H1 (cell line): Measurements from ENCODE around the gene GPC6. TPM values are rescaled to one million over a fixed set of nuclear protein-coding genes. Genes with fewer than 3 reads are reported as not detected.

ENCODE experiments used
- CTCF ChIA-PET: fragments of 300-600 bp; sonication (Branson Sonifier 250); formaldehyde crosslinking; loops from one replicate; lab custom pipeline; 2021; ENCODE audit not compliant: partially characterized antibody; lab: Charles Lee
- POLR2A ChIA-PET: fragments of 300-600 bp; sonication (Branson Sonifier 250); formaldehyde crosslinking; loops from one replicate; lab custom pipeline; 2021; ENCODE audit warnings: inconsistent platforms; ENCODE audit not compliant: partially characterized antibody; lab: Charles Lee
- DNase-seq, 2 experiments: peaks; one replicate each; pipeline versions ENCODE4 v3.0.0 to v3.0.0-alpha.2; 2010 to 2022; ENCODE audit warnings: low spot score in 2 of 2, low read depth in 1 of 2, mixed read lengths in 1 of 2
- FAIRE-seq: peaks from 2 replicates; lab custom pipeline; 2011; peaks lifted over from hg19 to GRCh38; lab: Jason Lieb, UNC
- H2AFZ ChIP-seq: 2 replicates; pipeline ENCODE4 v1.8.1; 2012; ENCODE audit warnings: low read length, inconsistent platforms
- H2AK5ac ChIP-seq: 2 replicates; pipeline ENCODE4 v1.6.1; 2013; ENCODE audit warnings: low read depth, low read length
- H2BK120ac ChIP-seq: replicated peaks from 2 replicates; pipeline ENCODE3; 2013; ENCODE audit warnings: low read depth, low read length, inconsistent platforms
- H2BK12ac ChIP-seq: 2 replicates; pipeline ENCODE4 v1.6.1; 2013; ENCODE audit warnings: low read depth, low read length
- H2BK15ac ChIP-seq: 2 replicates; pipeline ENCODE4 v1.6.1; 2013; ENCODE audit warnings: low read length
- H2BK20ac ChIP-seq: 2 replicates; pipeline ENCODE4 v1.6.1; 2013; ENCODE audit warnings: low read length
- H2BK5ac ChIP-seq: 2 replicates; pipeline ENCODE4 v1.6.1; 2013; ENCODE audit warnings: low read depth, low read length
- H3K14ac ChIP-seq: 2 replicates; pipeline ENCODE4 v1.6.1; 2013; ENCODE audit warnings: inconsistent platforms; ENCODE audit not compliant: insufficient read length
- H3K18ac ChIP-seq: 2 replicates; pipeline ENCODE4 v1.6.1; 2013; ENCODE audit warnings: low read length; ENCODE audit errors: extremely low read depth
- H3K23ac ChIP-seq: 2 replicates; pipeline ENCODE4 v1.6.1; 2013; ENCODE audit warnings: inconsistent platforms; ENCODE audit not compliant: insufficient read length
- H3K23me2 ChIP-seq: 2 replicates; pipeline ENCODE4 v1.6.1; 2013; ENCODE audit warnings: low read depth, low read length
- H3K27ac ChIP-seq: 2 replicates; pipeline ENCODE4 v1.6.1; 2011; ENCODE audit warnings: low read depth, low read length, inconsistent platforms
- H3K27me3 ChIP-seq, 4 experiments: replicated peaks in 1 of 4; 1 replicate in 1 of 4; 2 replicates in 3 of 4; pipeline versions ENCODE4 v1.6.1 to v1.8.1; 2011 to 2013; ENCODE audit warnings: low read length in 3 of 4, mild to moderate bottlenecking in 3 of 4, inconsistent platforms in 2 of 4, mixed read lengths in 2 of 4, moderate library complexity in 1 of 4; ENCODE audit not compliant: control insufficient read depth in 3 of 4, insufficient read depth in 3 of 4; ENCODE audit errors: extremely low read depth in 1 of 4
- H3K36me3 ChIP-seq, 4 experiments: 2 replicates each; pipeline versions ENCODE4 v1.6.1 to v1.8.1; 2011 to 2013; ENCODE audit warnings: mild to moderate bottlenecking in 4 of 4, low read length in 3 of 4, moderate library complexity in 2 of 4, control low read depth in 1 of 4, inconsistent platforms in 1 of 4; ENCODE audit not compliant: insufficient read depth in 4 of 4, control insufficient read depth in 2 of 4
- H3K4ac ChIP-seq: replicated peaks from 2 replicates; pipeline ENCODE3; 2013; ENCODE audit warnings: low read length, low read depth, mixed read lengths, inconsistent platforms; ENCODE audit not compliant: insufficient read length
- H3K4me1 ChIP-seq, 4 experiments: replicated peaks in 1 of 4; 1 replicate in 1 of 4; 2 replicates in 3 of 4; pipeline versions ENCODE4 v1.6.1 to v1.8.1; 2011 to 2013; ENCODE audit warnings: low read length in 3 of 4, inconsistent platforms in 2 of 4, mixed read lengths in 1 of 4; ENCODE audit not compliant: insufficient read depth in 4 of 4, control insufficient read depth in 3 of 4
- H3K4me2 ChIP-seq, 2 experiments: 2 replicates each; pipeline versions ENCODE4 v1.6.1 to v1.8.1; 2011 to 2013; ENCODE audit warnings: low read depth in 2 of 2, low read length in 2 of 2, control low read depth in 1 of 2, inconsistent platforms in 1 of 2, mild to moderate bottlenecking in 1 of 2; ENCODE audit not compliant: insufficient read depth in 1 of 2
- H3K4me3 ChIP-seq, 4 experiments: fragments of 200-600, 300-600 bp in 1 of 4; sonication (generic), shearing (Covaris generic), sonication (Bioruptor Twin) in 1 of 4; 2 replicates each; pipeline versions ENCODE4 v1.5.1 to v1.8.1; 2011 to 2016; ENCODE audit warnings: low read length in 4 of 4, low read depth in 3 of 4, control low read depth in 2 of 4, inconsistent platforms in 2 of 4, mild to moderate bottlenecking in 2 of 4, mixed read lengths in 1 of 4, moderate library complexity in 1 of 4; ENCODE audit not compliant: insufficient read depth in 2 of 4; ENCODE audit errors: extremely low read depth in 1 of 4
- H3K56ac ChIP-seq: replicated peaks from 2 replicates; pipeline ENCODE3; 2013; ENCODE audit warnings: low read depth, mild to moderate bottlenecking, mixed read lengths, low read length, inconsistent platforms; ENCODE audit not compliant: insufficient read length
- H3K79me1 ChIP-seq: 2 replicates; pipeline ENCODE4 v1.6.1; 2013; ENCODE audit warnings: low read depth, low read length, control low read depth
- H3K79me2 ChIP-seq, 2 experiments: 2 replicates each; pipeline versions ENCODE4 v1.6.1 to v1.8.1; 2012 to 2013; ENCODE audit warnings: low read length in 2 of 2, mild to moderate bottlenecking in 2 of 2, inconsistent platforms in 1 of 2; ENCODE audit not compliant: insufficient read depth in 2 of 2, control insufficient read depth in 1 of 2
- H3K9ac ChIP-seq, 4 experiments: replicated peaks in 1 of 4; 1 replicate in 1 of 4; 2 replicates in 3 of 4; pipeline versions ENCODE4 v1.6.1 to v1.8.1; 2011 to 2013; ENCODE audit warnings: low read depth in 3 of 4, low read length in 3 of 4, control low read depth in 2 of 4, mild to moderate bottlenecking in 2 of 4, moderate library complexity in 2 of 4, inconsistent platforms in 1 of 4; ENCODE audit errors: extremely low read depth in 1 of 4
- H3K9me3 ChIP-seq, 2 experiments: 2 replicates each; pipeline versions ENCODE4 v1.6.1 to v1.8.1; 2012 to 2013; ENCODE audit warnings: mild to moderate bottlenecking in 2 of 2, moderate library complexity in 2 of 2, control low read depth in 1 of 2, inconsistent platforms in 1 of 2, low read depth in 1 of 2, low read length in 1 of 2, mixed read lengths in 1 of 2; ENCODE audit not compliant: insufficient read depth in 2 of 2
- H4K20me1 ChIP-seq, 2 experiments: replicated peaks in 1 of 2; 2 replicates each; pipeline versions ENCODE3 to v1.8.1; 2011 to 2013; ENCODE audit warnings: inconsistent platforms in 2 of 2, low read length in 2 of 2, mild to moderate bottlenecking in 1 of 2; ENCODE audit not compliant: insufficient read depth in 2 of 2, control insufficient read depth in 1 of 2
- H4K5ac ChIP-seq: 2 replicates; pipeline ENCODE4 v1.6.1; 2013; ENCODE audit warnings: low read length, low read depth, mixed read lengths, inconsistent platforms; ENCODE audit not compliant: insufficient read length
- H4K8ac ChIP-seq: 2 replicates; pipeline ENCODE4 v1.8.0; 2013; ENCODE audit warnings: mild to moderate bottlenecking, moderate library complexity, low read length, inconsistent platforms; ENCODE audit not compliant: insufficient read depth; ENCODE audit errors: extremely low read depth
- H4K91ac ChIP-seq: replicated peaks from 2 replicates; pipeline ENCODE3; 2013; ENCODE audit warnings: low read length, mixed read lengths, inconsistent platforms; ENCODE audit not compliant: insufficient read length
- HDAC2 ChIP-seq, 2 experiments: fragments of 300-600 bp in 1 of 2; sonication (generic) in 1 of 2; IDR thresholded peaks; 2 replicates each; pipeline ENCODE4 v1.6.1; 2011 to 2012; ENCODE audit warnings: low read depth in 2 of 2, low read length in 2 of 2, mild to moderate bottlenecking in 2 of 2, moderate library complexity in 2 of 2, borderline replicate concordance in 1 of 2, inconsistent platforms in 1 of 2
- NANOG ChIP-seq: IDR thresholded peaks from 2 replicates; pipeline ENCODE4 v1.6.1; 2011; ENCODE audit warnings: low read length, low read depth, mild to moderate bottlenecking, inconsistent platforms; ENCODE audit not compliant: insufficient read depth, poor library complexity, severe bottlenecking
- TAF1 ChIP-seq: IDR thresholded peaks from 2 replicates; pipeline ENCODE4 v1.6.1; 2011; ENCODE audit warnings: mild to moderate bottlenecking, low read depth, low read length
- WGBS, 2 experiments: shearing (Covaris generic) in 1 of 2; methylation state at CpG; one replicate each; pipeline versions ENCODE4 v1.1.6 to v1.1.7; 2013 to 2015; ENCODE audit warnings: low lambda C conversion rate in 2 of 2, mixed read lengths in 2 of 2, inconsistent platforms in 1 of 2, low coverage in 1 of 2, missing lambda C conversion rate in 1 of 2; ENCODE audit not compliant: insufficient replicate concordance in 2 of 2, insufficient coverage in 1 of 2, insufficient read length in 1 of 2; ENCODE audit errors: extremely low coverage in 1 of 2, missing lambda C conversion rate in 1 of 2; 5-methylcytosine and 5-hydroxymethylcytosine counted together
- polyA plus RNA-seq, 7 experiments: library from polyadenylated mRNA; depleted of rRNA in 3 of 7; stranded (reverse) in 5 of 7; unstranded in 2 of 7; fragments of >200 nt in 5 of 7; fragments of 200-250 nt in 2 of 7; gene quantifications; 1 replicate in 5 of 7; 2 replicates in 1 of 7; 4 replicates in 1 of 7; pipeline versions ENCODE4 v1.2.1 to v1.2.3, GENCODE V29; 2011 to 2013; ENCODE audit warnings: missing spikeins in 2 of 7, mixed read lengths in 2 of 7
- total RNA-seq: library from RNA; stranded (reverse); fragmentation: NEBNext Ultra II Directional; extraction: Animal tissue kit (Norgen Biotek cat#: 25700); gene quantifications from 2 replicates; pipeline ENCODE4 v1.2.1, GENCODE V29; 2021
- TF ChIP-seq, protein P1 (sequence below): IDR thresholded peaks from 2 replicates; pipeline ENCODE4 v1.6.1; 2011; ENCODE audit warnings: low read length, improper control_type of control experiment

The GPC6 gene
- total and polyA plus RNA-seq, 2 of the 8 experiments (the other 6 are each of a cell fraction or from before 2014, with no cell fraction given), result 5.4 to 12.0 TPM

DNA sequence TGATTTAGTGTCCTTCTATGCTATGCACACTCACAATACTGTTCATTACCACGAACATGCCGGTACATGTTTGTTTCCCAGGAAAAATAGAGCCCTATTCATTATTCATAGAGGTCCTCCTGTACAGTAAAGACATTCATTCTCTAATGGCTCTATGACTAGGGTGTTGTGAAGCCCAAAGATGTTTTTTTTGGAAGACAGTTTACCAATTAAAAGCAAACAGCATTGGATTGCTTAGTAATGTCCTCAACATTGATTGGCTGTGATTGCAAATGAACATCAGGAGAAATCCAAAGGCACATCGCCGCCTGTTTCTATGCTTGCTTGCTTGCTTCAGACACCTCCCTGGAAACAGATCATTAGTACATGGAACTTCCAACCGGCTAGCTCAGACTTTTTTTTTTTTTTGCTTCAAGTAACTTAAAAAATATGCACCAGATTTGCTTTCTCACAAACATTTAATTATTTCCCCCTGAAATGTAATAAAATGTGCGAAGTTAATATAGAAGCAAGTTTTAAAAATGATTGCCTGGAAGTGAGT is 8.8 kb upstream of the GPC6 start:
- Histone ChIP-seq H4K20me1 (no peaks in the 10 kb centered on the region), H3K4me2 (no peak overlapping the region; a peak in 1 of 4 replicates), H3K56ac (no peak overlapping the region), H3K4me1 (peaks cover 0 to 7% (median 3%) of the 10 kb centered on the region in 4 experiments; a peak in 4 of 7 replicates), H2AK5ac (no peak overlapping the region), H3K27me3 (no peaks in the 10 kb centered on the region), H3K79me1 (no peaks in the 10 kb centered on the region), H3K23me2 (no peaks in the 10 kb centered on the region), H4K5ac (no peak overlapping the region), H3K36me3 (no peaks in the 10 kb centered on the region), H2BK20ac (no peak overlapping the region), H3K9me3 (no peaks in the 10 kb centered on the region), H3K4me3 (no peak overlapping the region), H3K27ac (no peak overlapping the region), H4K8ac (no peak overlapping the region), H2BK12ac (no peak overlapping the region), H3K9ac (0 out of 7 replicates have a peak overlapping the region, but pooled peaks of 1 of the 4 experiments have one; percentile 12), H3K18ac (no peak overlapping the region), H2BK15ac (no peak overlapping the region), H2BK120ac (no peak overlapping the region), H3K79me2 (no peaks in the 10 kb centered on the region), H3K23ac (no peak overlapping the region), H3K14ac (no peak overlapping the region), H4K91ac (no peak overlapping the region), H3K4ac (no peak overlapping the region), H2AFZ (no peak overlapping the region), H2BK5ac (no peak overlapping the region)
- DNase-seq, result no peak
- CTCF ChIA-PET, result interaction anchor here (0.7 to 0.9 kb wide), 2 partner anchors 17 to 191 kb away, joined by 3 read pairs; no protein-coding TSS in a partner anchor
- no peak for FAIRE-seq
- 67% methylated on average over 6 of the region's 6 CpGs; no CpG with 5 or more reads in 1 of the 2 experiments for WGBS, 2 experiments
- POLR2A ChIA-PET, result interaction anchor here (1.3 to 3.2 kb wide), 3 partner anchors 9 to 11 kb away, joined by 3 to 23 read pairs (median 6); partner anchors contain the start of gene GPC6
- no peak for TF ChIP-seq NANOG
- no peak for TF ChIP-seq TAF1
- TF ChIP-seq, protein P1, sequence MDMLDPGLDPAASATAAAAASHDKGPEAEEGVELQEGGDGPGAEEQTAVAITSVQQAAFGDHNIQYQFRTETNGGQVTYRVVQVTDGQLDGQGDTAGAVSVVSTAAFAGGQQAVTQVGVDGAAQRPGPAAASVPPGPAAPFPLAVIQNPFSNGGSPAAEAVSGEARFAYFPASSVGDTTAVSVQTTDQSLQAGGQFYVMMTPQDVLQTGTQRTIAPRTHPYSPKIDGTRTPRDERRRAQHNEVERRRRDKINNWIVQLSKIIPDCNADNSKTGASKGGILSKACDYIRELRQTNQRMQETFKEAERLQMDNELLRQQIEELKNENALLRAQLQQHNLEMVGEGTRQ, result no peak
- no peak for TF ChIP-seq HDAC2 (IDR thresholded peaks at IDR 0.05; ENCODE audit: borderline replicate concordance in 1 of 2, low read depth in 2 of 2, low read length in 2 of 2)
